ENCODE data around the gene CNOT1. TPM values are rescaled to one million over a fixed set of nuclear protein-coding genes. Genes with fewer than 3 reads are reported as not detected.

The CNOT1 gene
- polyA plus RNA-seq, 2 donors = 53.7 to 105 TPM

- WGBS, 2 donors = 80 to 83% methylated on average over 14 of the region's 14 CpGs
- no peaks in the 10 kb centered on the region for H3K9me3 ChIP-seq (ENCODE audit: control insufficient read depth in 2 of 2, insufficient read depth in 1 of 2, low read depth in 1 of 2, low read length in 1 of 2)
Measured at GRCh38 chr16:58507963-58508670, 121.5 kb downstream of the CNOT1 start.

DNA sequence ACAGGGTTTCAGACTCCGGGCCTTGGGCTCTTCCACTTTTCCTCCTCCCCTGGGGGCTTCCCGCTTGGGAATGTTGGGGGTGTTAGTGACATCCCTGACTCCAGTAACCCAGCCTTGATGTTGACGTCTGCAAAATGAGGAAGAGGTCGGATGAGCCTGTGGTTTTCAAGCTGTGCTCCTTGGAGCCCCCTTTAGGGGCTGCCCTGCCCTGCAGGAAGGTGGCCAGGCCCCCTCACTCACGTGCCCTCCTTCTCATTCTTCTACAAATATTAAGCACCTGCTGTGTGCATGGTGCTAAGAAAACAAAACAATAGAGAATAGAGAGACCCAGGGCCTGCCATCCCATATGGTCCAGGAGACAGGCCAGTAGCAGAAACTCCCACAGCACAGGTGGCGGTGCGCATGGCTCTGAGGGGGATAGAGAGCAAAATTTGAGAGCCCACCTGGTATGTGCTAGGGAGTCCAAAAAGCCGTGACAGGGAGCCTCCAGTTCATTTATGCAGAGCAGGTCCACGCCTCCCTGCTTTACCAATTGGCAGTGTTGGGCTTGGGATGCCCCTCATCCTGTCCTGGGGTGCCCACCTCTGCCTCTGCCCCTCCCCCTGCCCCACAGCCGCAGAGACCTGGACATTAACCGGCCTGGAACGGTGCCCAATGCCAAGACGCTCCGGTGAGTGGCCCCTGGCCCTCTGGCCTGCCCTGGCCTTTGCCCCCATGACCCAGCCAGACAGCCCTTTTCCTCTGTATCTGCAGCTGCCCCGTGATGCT is 122.2 kb downstream of the CNOT1 start:
- Histone ChIP-seq H3K4me1 (ENCODE audit: control insufficient read depth in 2 of 2, insufficient read depth in 2 of 2, low read length in 1 of 2) (no peaks in the 10 kb centered on the region), H3K4me3 (ENCODE audit: low read depth in 1 of 2, low read length in 2 of 2) (no peak overlapping the region), H3K9me3 (ENCODE audit: control insufficient read depth in 2 of 2, insufficient read depth in 1 of 2, low read depth in 1 of 2, low read length in 1 of 2) (no peaks in the 10 kb centered on the region), H3K36me3 (ENCODE audit: control insufficient read depth in 2 of 2, insufficient read depth in 2 of 2, low read length in 1 of 2) (peaks cover 0 to 23% of the 10 kb centered on the region in 2 donors), H3K27me3 (ENCODE audit: control insufficient read depth in 1 of 2, insufficient read depth in 2 of 2, low read length in 2 of 2) (no peaks in the 10 kb centered on the region), H3K27ac (ENCODE audit: low read depth in 2 of 2, low read length in 1 of 2) (no peak overlapping the region)
- WGBS, 2 donors = 69 to 73% methylated on average over 15 of the region's 15 CpGs

More at GRCh38 chr16:58507963-58508670, 121.5 kb downstream of the CNOT1 start:
- Histone ChIP-seq H3K36me3 (ENCODE audit: control insufficient read depth in 2 of 2, insufficient read depth in 2 of 2, low read length in 1 of 2) (peaks cover 0 to 25% of the 10 kb centered on the region in 2 donors), H3K27me3 (ENCODE audit: control insufficient read depth in 1 of 2, insufficient read depth in 2 of 2, low read length in 2 of 2) (no peaks in the 10 kb centered on the region), H3K27ac (ENCODE audit: low read depth in 2 of 2, low read length in 1 of 2) (no peak overlapping the region), H3K4me3 (ENCODE audit: low read depth in 1 of 2, low read length in 2 of 2) (no peak overlapping the region), H3K4me1 (ENCODE audit: control insufficient read depth in 2 of 2, insufficient read depth in 2 of 2, low read length in 1 of 2) (no peaks in the 10 kb centered on the region)

DNA sequence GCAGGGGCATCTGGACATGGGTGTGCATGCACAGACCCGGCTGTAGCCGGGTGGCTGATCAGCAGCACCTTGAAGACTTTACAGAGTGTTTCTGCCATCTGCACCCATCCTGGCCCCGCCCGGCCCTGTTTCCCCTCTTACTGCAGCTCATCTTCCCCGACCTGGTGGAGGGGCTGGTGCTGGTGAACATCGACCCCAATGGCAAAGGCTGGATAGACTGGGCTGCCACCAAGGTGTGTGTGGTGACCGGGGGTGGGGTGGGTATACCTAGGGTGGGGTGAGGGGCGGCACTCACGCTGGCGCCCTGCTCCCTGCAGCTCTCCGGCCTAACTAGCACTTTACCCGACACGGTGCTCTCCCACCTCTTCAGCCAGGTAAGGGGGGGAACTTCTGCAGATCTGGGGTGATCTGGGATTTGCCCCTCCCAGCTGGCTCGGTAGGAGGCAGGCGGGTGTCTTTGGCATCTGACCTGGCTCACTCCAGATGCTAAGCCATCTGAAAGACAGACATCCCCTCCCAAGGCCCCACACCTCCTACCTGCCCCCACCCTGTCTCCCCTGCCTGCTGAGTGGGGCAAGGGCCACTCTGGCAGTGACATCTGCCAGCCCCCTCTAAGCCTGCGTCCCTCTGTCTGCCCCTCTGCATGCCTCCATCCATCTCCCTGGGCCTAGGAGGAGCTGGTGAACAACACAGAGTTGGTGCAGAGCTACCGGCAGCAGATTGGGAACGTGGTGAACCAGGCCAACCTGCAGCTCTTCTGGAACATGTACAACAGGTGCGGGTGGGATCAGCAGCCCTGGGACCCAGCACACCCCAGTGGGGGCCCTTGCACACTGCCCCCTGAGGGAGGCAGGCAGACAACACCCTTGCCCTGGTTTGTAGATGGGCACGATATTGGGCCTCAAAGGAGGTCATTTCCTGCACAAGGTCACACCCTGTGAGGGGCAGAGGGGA is 123.1 kb downstream of the CNOT1 start:
- 67 to 69% methylated on average over 20 of the region's 20 CpGs for WGBS, 2 donors
- H3K27me3 ChIP-seq (ENCODE audit: control insufficient read depth in 1 of 2, insufficient read depth in 2 of 2, low read length in 2 of 2) = no peaks in the 10 kb centered on the region
- H3K4me3 ChIP-seq (ENCODE audit: low read depth in 1 of 2, low read length in 2 of 2) = no peak overlapping the region
- no peaks in the 10 kb centered on the region for H3K9me3 ChIP-seq (ENCODE audit: control insufficient read depth in 2 of 2, insufficient read depth in 1 of 2, low read depth in 1 of 2, low read length in 1 of 2)
- no peak overlapping the region for H3K27ac ChIP-seq (ENCODE audit: low read depth in 2 of 2, low read length in 1 of 2)
- peaks cover 2 to 4% of the 10 kb centered on the region in 2 donors for H3K4me1 ChIP-seq (ENCODE audit: control insufficient read depth in 2 of 2, insufficient read depth in 2 of 2, low read length in 1 of 2)
- H3K36me3 ChIP-seq (ENCODE audit: control insufficient read depth in 2 of 2, insufficient read depth in 2 of 2, low read length in 1 of 2) = peaks cover 0 to 18% of the 10 kb centered on the region in 2 donors

- 92 to 93% methylated on average over 20 to 21 of the region's 21 CpGs for WGBS, 2 donors
- H3K4me1 ChIP-seq (ENCODE audit: control insufficient read depth in 2 of 2, insufficient read depth in 2 of 2, low read length in 1 of 2) = peaks cover 13 to 14% of the 10 kb centered on the region in 2 donors
- no peak overlapping the region for H3K27ac ChIP-seq (ENCODE audit: low read depth in 2 of 2, low read length in 1 of 2)
- H3K4me3 ChIP-seq (ENCODE audit: low read depth in 1 of 2, low read length in 2 of 2) = no peak overlapping the region
- H3K36me3 ChIP-seq (ENCODE audit: control insufficient read depth in 2 of 2, insufficient read depth in 2 of 2, low read length in 1 of 2) = peaks cover 0 to 10% of the 10 kb centered on the region in 2 donors
- peaks cover 0 to 2% of the 10 kb centered on the region in 2 donors for H3K27me3 ChIP-seq (ENCODE audit: control insufficient read depth in 1 of 2, insufficient read depth in 2 of 2, low read length in 2 of 2)
- H3K9me3 ChIP-seq (ENCODE audit: control insufficient read depth in 2 of 2, insufficient read depth in 1 of 2, low read depth in 1 of 2, low read length in 1 of 2) = no peaks in the 10 kb centered on the region
Measured at GRCh38 chr16:58503863-58504688, 125.5 kb downstream of the CNOT1 start.

DNA sequence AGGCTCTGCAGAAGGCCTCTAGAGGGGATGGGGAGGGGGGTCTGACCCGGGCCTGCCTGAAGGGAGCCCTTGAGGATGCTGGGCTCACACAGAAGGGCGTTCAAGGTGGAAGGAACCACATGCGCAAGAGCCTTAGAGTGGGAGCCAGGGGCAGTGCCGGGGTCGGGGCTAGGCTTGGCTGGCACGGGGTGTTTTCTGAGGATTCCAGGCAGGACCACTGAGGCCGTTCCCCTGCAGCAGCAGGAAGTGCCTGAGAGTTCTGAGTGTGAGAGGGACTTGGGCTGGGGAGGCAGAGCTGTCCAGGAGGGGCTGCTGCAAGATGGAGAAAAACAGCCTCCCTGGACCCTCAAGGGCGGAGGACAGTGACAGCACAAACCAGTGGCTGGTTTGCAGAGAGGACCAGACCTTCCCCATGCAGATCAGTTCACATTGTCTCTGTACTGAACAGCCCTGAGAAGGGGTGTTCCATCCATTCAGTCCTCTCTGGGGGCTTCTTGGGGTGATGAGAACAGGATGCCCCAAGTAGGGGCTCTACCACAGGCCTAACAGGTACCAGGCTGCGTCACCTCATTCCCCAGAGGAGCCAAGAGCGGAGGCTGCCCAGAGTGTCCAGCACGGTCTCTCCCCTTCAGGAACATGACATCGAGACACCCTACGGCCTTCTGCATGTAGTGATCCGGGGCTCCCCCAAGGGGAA is 126.3 kb downstream of the CNOT1 start:
- H3K4me1 ChIP-seq (ENCODE audit: control insufficient read depth in 2 of 2, insufficient read depth in 2 of 2, low read length in 1 of 2) = peaks cover 13 to 14% of the 10 kb centered on the region in 2 donors
- H3K36me3 ChIP-seq (ENCODE audit: control insufficient read depth in 2 of 2, insufficient read depth in 2 of 2, low read length in 1 of 2) = peaks cover 0 to 3% of the 10 kb centered on the region in 2 donors
- H3K9me3 ChIP-seq (ENCODE audit: control insufficient read depth in 2 of 2, insufficient read depth in 1 of 2, low read depth in 1 of 2, low read length in 1 of 2) = no peaks in the 10 kb centered on the region
- H3K27ac ChIP-seq (ENCODE audit: low read depth in 2 of 2, low read length in 1 of 2) = no peak overlapping the region
- H3K4me3 ChIP-seq (ENCODE audit: low read depth in 1 of 2, low read length in 2 of 2) = no peak overlapping the region
- WGBS, 2 donors = 88 to 91% methylated on average over 14 of the region's 14 CpGs
- H3K27me3 ChIP-seq (ENCODE audit: control insufficient read depth in 1 of 2, insufficient read depth in 2 of 2, low read length in 2 of 2) = peaks cover 0 to 2% of the 10 kb centered on the region in 2 donors

GRCh38 chr16:58502217-58502921 is 127.3 kb downstream of the CNOT1 start:
- Histone ChIP-seq H3K27me3 (ENCODE audit: control insufficient read depth in 1 of 2, insufficient read depth in 2 of 2, low read length in 2 of 2) (peaks cover 0 to 2% of the 10 kb centered on the region in 2 donors), H3K36me3 (ENCODE audit: control insufficient read depth in 2 of 2, insufficient read depth in 2 of 2, low read length in 1 of 2) (peaks cover 0 to 3% of the 10 kb centered on the region in 2 donors), H3K27ac (ENCODE audit: low read depth in 2 of 2, low read length in 1 of 2) (peak overlapping the region in 1 of 2 donors; percentile 34), H3K9me3 (ENCODE audit: control insufficient read depth in 2 of 2, insufficient read depth in 1 of 2, low read depth in 1 of 2, low read length in 1 of 2) (no peaks in the 10 kb centered on the region), H3K4me1 (ENCODE audit: control insufficient read depth in 2 of 2, insufficient read depth in 2 of 2, low read length in 1 of 2) (peaks cover 13 to 14% of the 10 kb centered on the region in 2 donors), H3K4me3 (ENCODE audit: low read depth in 1 of 2, low read length in 2 of 2) (no peak overlapping the region)
- WGBS, 2 donors = 77% methylated on average over 8 of the region's 8 CpGs

- H3K27me3 ChIP-seq (ENCODE audit: control insufficient read depth in 1 of 2, insufficient read depth in 2 of 2, low read length in 2 of 2) = peaks cover 0 to 2% of the 10 kb centered on the region in 2 donors
- H3K36me3 ChIP-seq (ENCODE audit: control insufficient read depth in 2 of 2, insufficient read depth in 2 of 2, low read length in 1 of 2) = peaks cover 0 to 3% of the 10 kb centered on the region in 2 donors
- peak overlapping the region in 1 of 2 donors; percentile 34 for H3K27ac ChIP-seq (ENCODE audit: low read depth in 2 of 2, low read length in 1 of 2)
- H3K4me1 ChIP-seq (ENCODE audit: control insufficient read depth in 2 of 2, insufficient read depth in 2 of 2, low read length in 1 of 2) = peaks cover 13 to 14% of the 10 kb centered on the region in 2 donors
- 17 to 20% methylated on average over 40 to 42 of the region's 42 CpGs for WGBS, 2 donors
- H3K4me3 ChIP-seq (ENCODE audit: low read depth in 1 of 2, low read length in 2 of 2) = peak overlapping the region; percentile 22 to 27
- no peaks in the 10 kb centered on the region for H3K9me3 ChIP-seq (ENCODE audit: control insufficient read depth in 2 of 2, insufficient read depth in 1 of 2, low read depth in 1 of 2, low read length in 1 of 2)
Measured at GRCh38 chr16:58501242-58502131, 128.1 kb downstream of the CNOT1 start.

Measured in esophagus (tissue), 2 donors.